HG02623 (cell line): ENCODE measurements around the gene DNAJB1.
"Not testable (repeated sequence)": the region's sequence is repeated elsewhere in the genome, so short reads cannot be mapped to it uniquely, and the experiment has no call there.

ENCODE experiments used
- ATAC-seq: cut with Tn5 transposase; IDR thresholded peaks from one replicate; pipeline ENCODE4 v1.9.1; 2021; ENCODE audit warnings: moderate library complexity; ENCODE audit not compliant: unreplicated experiment

The DNAJB1 gene

GRCh38 chr19:14525729-14526128 is 7.5 kb upstream of the DNAJB1 start:
- ATAC-seq, result no peak

- ATAC-seq, result no peak
Observed at GRCh38 chr19:14520543-14520942, 2.3 kb upstream of the DNAJB1 start.

GRCh38 chr19:14519860-14520407 is 1.7 kb upstream of the DNAJB1 start:
- ATAC-seq, result no peak

- ATAC-seq, result no peak
Observed at GRCh38 chr19:14519245-14519859, 1.2 kb upstream of the DNAJB1 start.

- no peak for ATAC-seq
Observed at GRCh38 chr19:14517446-14517839, 754 bp downstream of the DNAJB1 start.

- no peak for ATAC-seq
Observed at GRCh38 chr19:14516746-14517438, 1.3 kb downstream of the DNAJB1 start.

GRCh38 chr19:14516048-14516534 is 2.1 kb downstream of the DNAJB1 start:
- ATAC-seq, result no peak

- no peak for ATAC-seq
Observed at GRCh38 chr19:14515501-14516047, 2.6 kb downstream of the DNAJB1 start.

- ATAC-seq, result no peak
Observed at GRCh38 chr19:14514215-14514863, 3.9 kb downstream of the DNAJB1 start.

GRCh38 chr19:14512406-14512961 is 5.7 kb downstream of the DNAJB1 start:
- no peak for ATAC-seq

GRCh38 chr19:14511229-14511593 is 7.0 kb downstream of the DNAJB1 start:
- no peak for ATAC-seq

- ATAC-seq, result no peak
Observed at GRCh38 chr19:14510311-14511228, 7.6 kb downstream of the DNAJB1 start.

GRCh38 chr19:14507704-14508542 is 10.3 kb downstream of the DNAJB1 start:
- ATAC-seq, result no peak

GRCh38 chr19:14505488-14506239 is 12.5 kb downstream of the DNAJB1 start:
- no peak for ATAC-seq

- not testable (repeated sequence) for ATAC-seq
Observed at GRCh38 chr19:14504575-14504974, 13.6 kb downstream of the DNAJB1 start.

- ATAC-seq, result no peak
Observed at GRCh38 chr19:14503285-14503684, 14.9 kb downstream of the DNAJB1 start.

GRCh38 chr19:14502334-14503092 is 15.7 kb downstream of the DNAJB1 start:
- ATAC-seq, result no peak
